Mammary epithelial cell (primary cell): Measurements from ENCODE around the gene MSANTD3.
"Not testable (repeated sequence)": the region's sequence is repeated elsewhere in the genome, so short reads cannot be mapped to it uniquely, and the experiment has no call there.

Experiments used
- CTCF ChIP-seq, 2 donors: IDR thresholded peaks in 1 of 2; conservative IDR thresholded peaks in 1 of 2; 2 replicates each; pipeline ENCODE4 v1.5.1; 2011 to 2012; ENCODE audit warnings: inconsistent platforms in 2 of 2, low read length in 2 of 2, mild to moderate bottlenecking in 2 of 2, control low read depth in 1 of 2, low read depth in 1 of 2; ENCODE audit not compliant: insufficient read depth in 1 of 2; ENCODE audit errors: extremely low read depth in 1 of 2
- EZH2 ChIP-seq: IDR thresholded peaks from 2 replicates; pipeline ENCODE4 v1.6.1; 2012; ENCODE audit warnings: low read length, inconsistent platforms, borderline replicate concordance

DNA sequence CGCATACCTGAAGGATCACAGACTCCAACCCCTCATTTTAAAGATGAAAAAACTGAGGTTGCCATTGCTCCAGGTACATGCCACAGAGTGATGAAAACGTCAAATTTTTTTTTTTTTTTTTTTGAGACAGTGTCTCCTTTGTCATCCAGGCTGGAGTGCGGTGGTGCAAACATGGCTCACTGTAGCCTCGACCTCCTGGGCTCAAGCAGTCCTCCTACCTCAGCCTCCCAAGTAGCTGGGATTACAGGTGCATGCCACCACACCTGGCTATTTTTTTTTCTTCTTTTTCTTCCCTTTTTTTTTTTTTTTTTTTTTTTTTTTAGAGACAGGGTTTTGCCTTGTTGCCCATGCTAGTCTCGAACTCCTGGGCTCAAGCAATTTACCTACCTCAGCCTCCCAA, 13.5 kb downstream of the MSANTD3 start:
- TF ChIP-seq CTCF (conservative IDR thresholded peaks at IDR 0.05 in 1 of 2, IDR thresholded peaks at IDR 0.05 in 1 of 2; ENCODE audit: extremely low read depth in 1 of 2, insufficient read depth in 1 of 2, low read depth in 1 of 2, low read length in 2 of 2); EZH2: not testable (repeated sequence)
